HEK293 (cell line): ENCODE data around the gene ZFYVE28.

Experiments used
- CTCF ChIA-PET: fragments of 350-600 bp; formaldehyde crosslinking; extraction: SDS; loops from one replicate; lab custom pipeline; 2021; ENCODE audit warnings: antibody characterized with exemption; lab: Yijun Ruan, JAX
- POLR2A ChIA-PET: fragments of 300-600 bp; formaldehyde crosslinking; extraction: SDS; loops from one replicate; lab custom pipeline; 2020; ENCODE audit warnings: antibody characterized with exemption, inconsistent platforms; lab: Yijun Ruan, JAX
- H3K27ac ChIP-seq: fragments of 200-500 bp; sonication (Bioruptor generic); 2 replicates; pipeline ENCODE4 v1.5.1; 2014; ENCODE audit warnings: low read depth, low read length, control low read depth, inconsistent platforms; ENCODE audit errors: extremely low read depth
- H3K36me3 ChIP-seq, 2 experiments: fragments of 200-500 bp in 1 of 2; sonication (Bioruptor generic) in 1 of 2; 1 replicate in 1 of 2; 2 replicates in 1 of 2; pipeline ENCODE4 v1.5.1; 2014 to 2017; ENCODE audit warnings: inconsistent platforms in 2 of 2, low read length in 2 of 2; ENCODE audit not compliant: control insufficient read depth in 2 of 2, insufficient read depth in 1 of 2
- H3K4me1 ChIP-seq: fragments of 200-500 bp; sonication (Bioruptor generic); 2 replicates; pipeline ENCODE4 v1.5.1; 2014; ENCODE audit warnings: mild to moderate bottlenecking, low read length, inconsistent platforms; ENCODE audit not compliant: control insufficient read depth, insufficient read depth
- H3K4me3 ChIP-seq: 2 replicates; pipeline ENCODE4 v1.5.1; 2011; ENCODE audit warnings: low read depth, mild to moderate bottlenecking, control low read depth, low read length, moderate library complexity
- H3K9me3 ChIP-seq: fragments of 200-500 bp; sonication (Bioruptor generic); 2 replicates; pipeline ENCODE4 v1.5.1; 2014; ENCODE audit warnings: low read depth, low read length, inconsistent platforms; ENCODE audit not compliant: control insufficient read depth, insufficient read depth
- AEBP2 ChIP-seq: fragments of 450-650 bp; formaldehyde crosslinking; IDR thresholded peaks from 2 replicates; pipeline ENCODE4 v1.5.1; 2016; ENCODE audit warnings: missing biosample characterization, missing genetic modification characterization, borderline replicate concordance
- CTCF ChIP-seq: fragments of 450-650 bp; formaldehyde crosslinking; IDR thresholded peaks from 2 replicates; pipeline ENCODE4 v1.5.1; 2016; ENCODE audit warnings: missing biosample characterization, missing genetic modification characterization
- MZF1 ChIP-seq: fragments of 450-650 bp; formaldehyde crosslinking; IDR thresholded peaks from 2 replicates; pipeline ENCODE4 v1.5.1; 2017; ENCODE audit warnings: missing biosample characterization, missing genetic modification characterization, borderline replicate concordance
- REPIN1 ChIP-seq: fragments of 450-650 bp; formaldehyde crosslinking; IDR thresholded peaks from 2 replicates; pipeline ENCODE4 v1.5.1; 2017; ENCODE audit warnings: missing biosample characterization, missing genetic modification characterization, low read depth
- SALL2 ChIP-seq: fragments of 450-650 bp; formaldehyde crosslinking; IDR thresholded peaks from 2 replicates; pipeline ENCODE4 v1.5.0; 2017; ENCODE audit warnings: missing biosample characterization, mild to moderate bottlenecking, missing genetic modification characterization, borderline replicate concordance
- ZBTB10 ChIP-seq: fragments of 450-650 bp; formaldehyde crosslinking; IDR thresholded peaks from 2 replicates; pipeline ENCODE4 v1.5.1; 2016; ENCODE audit warnings: missing biosample characterization, missing genetic modification characterization
- ZIC2 ChIP-seq: fragments of 450-650 bp; formaldehyde crosslinking; IDR thresholded peaks from 2 replicates; pipeline ENCODE4 v1.5.1; 2016; ENCODE audit warnings: missing biosample characterization, missing genetic modification characterization
- ZNF114 ChIP-seq: fragments of 450-650 bp; formaldehyde crosslinking; IDR thresholded peaks from 2 replicates; pipeline ENCODE4 v1.5.0; 2017; ENCODE audit warnings: missing biosample characterization, missing genetic modification characterization
- ZNF202 ChIP-seq: fragments of 450-650 bp; formaldehyde crosslinking; IDR thresholded peaks from 2 replicates; pipeline ENCODE4 v1.5.1; 2016; ENCODE audit warnings: missing biosample characterization, missing genetic modification characterization, borderline replicate concordance
- ZNF37A ChIP-seq: fragments of 450-650 bp; IDR thresholded peaks from 2 replicates; pipeline ENCODE4 v1.5.1; 2018; ENCODE audit warnings: missing biosample characterization, missing genetic modification characterization
- ZNF529 ChIP-seq: fragments of 450-650 bp; formaldehyde crosslinking; IDR thresholded peaks from 2 replicates; pipeline ENCODE4 v1.5.1; 2017; ENCODE audit warnings: missing genetic modification characterization, missing biosample characterization; ENCODE audit not compliant: insufficient replicate concordance
- TF ChIP-seq, protein P1 (sequence below): IDR thresholded peaks from 2 replicates; pipeline ENCODE4 v1.6.1; 2011; ENCODE audit warnings: mild to moderate bottlenecking, low read depth, low read length, borderline replicate concordance
- TF ChIP-seq, protein P2 (sequence below): fragments of 450-650 bp; formaldehyde crosslinking; conservative IDR thresholded peaks from 2 replicates; pipeline ENCODE4 v1.5.1; 2016; ENCODE audit warnings: low read depth, missing biosample characterization, missing genetic modification characterization

The ZFYVE28 gene

DNA sequence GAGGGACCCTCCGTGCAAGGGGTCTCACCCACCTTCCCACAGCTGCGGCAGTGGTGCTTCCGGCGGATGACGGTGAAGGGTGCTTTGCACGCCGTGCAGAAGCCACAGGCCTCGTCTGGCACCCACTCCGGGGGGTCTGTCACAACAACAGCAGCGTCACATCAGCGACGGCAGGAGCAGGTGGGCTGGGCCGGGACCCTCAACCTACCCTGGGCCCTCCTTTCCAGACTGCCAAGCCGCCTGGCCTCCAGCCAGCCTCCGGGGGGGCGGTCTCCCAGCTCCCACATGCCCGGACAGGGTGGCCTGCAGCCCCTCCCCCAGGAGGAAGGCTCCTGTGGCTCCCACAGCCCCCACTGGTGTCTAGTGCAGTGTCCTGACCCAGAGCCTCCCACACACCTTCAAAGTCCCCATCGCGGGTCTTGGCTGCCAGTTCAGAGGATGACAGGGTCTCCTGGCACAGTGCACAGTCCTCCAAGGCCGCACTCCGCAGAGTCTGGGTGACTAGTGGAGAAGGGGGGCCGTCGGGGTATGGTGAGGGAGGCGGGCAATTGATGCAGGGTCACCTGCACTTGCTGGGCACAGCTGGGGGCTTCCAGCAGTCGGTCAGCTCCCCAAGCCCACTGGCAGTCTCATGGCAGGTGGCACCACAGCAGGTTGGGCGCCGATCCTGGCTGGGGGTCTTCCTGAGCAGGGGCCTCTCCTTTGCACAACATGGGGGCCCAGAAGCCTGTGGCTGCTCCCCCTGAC is 147.0 kb downstream of the ZFYVE28 start:
- no peak for TF ChIP-seq AEBP2
- peak; percentile 52 for TF ChIP-seq ZIC2 (tag by site-specific recombination)
- TF ChIP-seq REPIN1 (tag by site-specific recombination), result no peak
- Histone ChIP-seq H3K36me3 (no peaks in the 10 kb centered on the region), H3K4me3 (no peak overlapping the region), H3K9me3 (no peaks in the 10 kb centered on the region), H3K4me1 (no peaks in the 10 kb centered on the region), H3K27ac (no peak overlapping the region)
- POLR2A ChIA-PET, result interaction anchor here (0.6 kb wide), 1 partner anchor 88 kb away, joined by 3 read pairs; no protein-coding TSS in a partner anchor
- CTCF ChIA-PET, result no interaction called here

DNA sequence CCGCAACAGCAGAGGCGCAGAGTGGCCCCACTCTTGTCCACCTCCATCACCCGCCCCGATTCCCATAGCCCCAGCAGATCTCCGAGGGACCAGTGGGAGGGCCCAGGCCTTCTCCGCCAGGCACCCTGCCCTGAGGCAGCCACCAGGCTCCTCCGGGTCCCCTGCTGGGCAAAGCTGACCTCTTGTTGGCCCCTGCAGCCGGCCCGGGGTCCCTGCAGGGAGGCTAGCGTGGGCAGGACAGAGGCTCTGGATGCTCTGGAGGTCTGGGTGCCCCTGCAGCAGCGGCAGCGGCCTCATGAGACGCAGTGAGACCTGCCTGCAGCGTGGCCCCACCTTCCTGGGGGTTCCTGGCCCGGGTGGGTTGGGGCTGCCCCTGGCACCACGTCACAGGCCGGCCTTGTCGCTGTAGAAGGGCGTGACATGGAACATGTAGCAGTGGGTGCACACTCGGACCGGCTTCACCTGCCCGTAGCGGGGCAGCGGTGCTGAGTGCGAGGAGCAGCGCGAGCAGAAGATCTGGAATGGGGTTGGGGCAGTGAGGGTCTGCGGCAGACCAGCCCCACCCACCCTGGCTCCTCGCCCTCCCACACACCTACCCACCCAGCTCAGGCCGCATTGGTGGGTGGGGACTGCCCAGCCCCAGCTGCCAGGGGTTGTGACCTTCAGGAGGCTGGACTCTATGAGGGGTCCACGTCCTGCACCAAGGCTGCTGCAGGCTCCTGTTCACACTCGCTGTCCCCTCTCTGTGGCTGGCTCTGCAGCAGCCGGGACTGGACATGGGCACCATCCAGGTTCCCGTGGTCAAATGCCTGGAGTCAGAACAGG is 147.9 kb downstream of the ZFYVE28 start:
- CTCF ChIA-PET, result no interaction called here
- H3K36me3 ChIP-seq, result no peaks in the 10 kb centered on the region
- no peaks in the 10 kb centered on the region for H3K4me1 ChIP-seq
- no peak overlapping the region for H3K27ac ChIP-seq
- no peak for TF ChIP-seq SALL2 (tag by site-specific recombination)
- no peak for TF ChIP-seq ZBTB10 (tag by site-specific recombination)
- TF ChIP-seq MZF1 (tag by site-specific recombination), result no peak
- no peak for TF ChIP-seq ZNF114 (tag by site-specific recombination)
- no peak for TF ChIP-seq ZNF37A
- no peak for TF ChIP-seq ZNF529
- no peak for TF ChIP-seq ZNF202
- no peak for TF ChIP-seq REPIN1 (tag by site-specific recombination)
- TF ChIP-seq CTCF (tag by site-specific recombination), result no peak
- TF ChIP-seq, all 188 proteins: peak for 0
- POLR2A ChIA-PET, result interaction anchor here (0.6 kb wide), 1 partner anchor 89 kb away, joined by 3 read pairs; no protein-coding TSS in a partner anchor
- H3K4me3 ChIP-seq, result no peak overlapping the region
- H3K9me3 ChIP-seq, result no peaks in the 10 kb centered on the region

GRCh38 chr4:2269618-2270163 is 148.8 kb downstream of the ZFYVE28 start:
- POLR2A ChIA-PET, result no interaction called here
- CTCF ChIA-PET, result no interaction called here
- Histone ChIP-seq H3K36me3 (no peaks in the 10 kb centered on the region), H3K4me1 (no peaks in the 10 kb centered on the region), H3K27ac (no peak overlapping the region), H3K9me3 (no peaks in the 10 kb centered on the region), H3K4me3 (no peak overlapping the region)
- TF ChIP-seq, protein P1, sequence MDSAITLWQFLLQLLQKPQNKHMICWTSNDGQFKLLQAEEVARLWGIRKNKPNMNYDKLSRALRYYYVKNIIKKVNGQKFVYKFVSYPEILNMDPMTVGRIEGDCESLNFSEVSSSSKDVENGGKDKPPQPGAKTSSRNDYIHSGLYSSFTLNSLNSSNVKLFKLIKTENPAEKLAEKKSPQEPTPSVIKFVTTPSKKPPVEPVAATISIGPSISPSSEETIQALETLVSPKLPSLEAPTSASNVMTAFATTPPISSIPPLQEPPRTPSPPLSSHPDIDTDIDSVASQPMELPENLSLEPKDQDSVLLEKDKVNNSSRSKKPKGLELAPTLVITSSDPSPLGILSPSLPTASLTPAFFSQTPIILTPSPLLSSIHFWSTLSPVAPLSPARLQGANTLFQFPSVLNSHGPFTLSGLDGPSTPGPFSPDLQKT, result no peak
- TF ChIP-seq, protein P2, sequence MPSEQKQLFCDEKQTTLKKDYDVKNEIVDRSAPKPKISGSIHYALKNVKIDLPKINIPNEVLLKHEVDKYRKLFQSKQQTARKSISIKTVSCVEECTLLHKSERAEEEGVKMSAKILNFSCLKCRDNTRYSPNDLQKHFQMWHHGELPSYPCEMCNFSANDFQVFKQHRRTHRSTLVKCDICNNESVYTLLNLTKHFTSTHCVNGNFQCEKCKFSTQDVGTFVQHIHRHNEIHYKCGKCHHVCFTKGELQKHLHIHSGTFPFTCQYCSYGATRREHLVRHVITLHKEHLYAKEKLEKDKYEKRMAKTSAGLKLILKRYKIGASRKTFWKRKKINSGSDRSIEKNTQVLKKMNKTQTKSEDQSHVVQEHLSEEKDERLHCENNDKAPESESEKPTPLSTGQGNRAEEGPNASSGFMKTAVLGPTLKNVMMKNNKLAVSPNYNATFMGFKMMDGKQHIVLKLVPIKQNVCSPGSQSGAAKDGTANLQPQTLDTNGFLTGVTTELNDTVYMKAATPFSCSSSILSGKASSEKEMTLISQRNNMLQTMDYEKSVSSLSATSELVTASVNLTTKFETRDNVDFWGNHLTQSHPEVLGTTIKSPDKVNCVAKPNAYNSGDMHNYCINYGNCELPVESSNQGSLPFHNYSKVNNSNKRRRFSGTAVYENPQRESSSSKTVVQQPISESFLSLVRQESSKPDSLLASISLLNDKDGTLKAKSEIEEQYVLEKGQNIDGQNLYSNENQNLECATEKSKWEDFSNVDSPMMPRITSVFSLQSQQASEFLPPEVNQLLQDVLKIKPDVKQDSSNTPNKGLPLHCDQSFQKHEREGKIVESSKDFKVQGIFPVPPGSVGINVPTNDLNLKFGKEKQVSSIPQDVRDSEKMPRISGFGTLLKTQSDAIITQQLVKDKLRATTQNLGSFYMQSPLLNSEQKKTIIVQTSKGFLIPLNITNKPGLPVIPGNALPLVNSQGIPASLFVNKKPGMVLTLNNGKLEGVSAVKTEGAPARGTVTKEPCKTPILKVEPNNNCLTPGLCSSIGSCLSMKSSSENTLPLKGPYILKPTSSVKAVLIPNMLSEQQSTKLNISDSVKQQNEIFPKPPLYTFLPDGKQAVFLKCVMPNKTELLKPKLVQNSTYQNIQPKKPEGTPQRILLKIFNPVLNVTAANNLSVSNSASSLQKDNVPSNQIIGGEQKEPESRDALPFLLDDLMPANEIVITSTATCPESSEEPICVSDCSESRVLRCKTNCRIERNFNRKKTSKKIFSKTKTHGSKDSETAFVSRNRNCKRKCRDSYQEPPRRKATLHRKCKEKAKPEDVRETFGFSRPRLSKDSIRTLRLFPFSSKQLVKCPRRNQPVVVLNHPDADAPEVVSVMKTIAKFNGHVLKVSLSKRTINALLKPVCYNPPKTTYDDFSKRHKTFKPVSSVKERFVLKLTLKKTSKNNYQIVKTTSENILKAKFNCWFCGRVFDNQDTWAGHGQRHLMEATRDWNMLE (tag by site-specific recombination), result no peak
